Left ventricle myocardium inferior (tissue), 1 donor: ENCODE results near the gene SVIL. TPM values are rescaled to one million over a fixed set of nuclear protein-coding genes. Genes with fewer than 3 reads are reported as not detected.
A peak's percentile ranks its signal among the peaks of the same experiment; 100 is the strongest.
"Not testable (repeated sequence)": the region's sequence is repeated elsewhere in the genome, so short reads cannot be mapped to it uniquely, and the experiment has no call there.

Source experiments
- DNase-seq: peaks from one replicate; pipeline ENCODE4 v3.0.0-alpha.2; 2020
- H3K27ac ChIP-seq: fragments of 200-600 bp; replicated peaks from 2 replicates; pipeline ENCODE4 v1.8.0; 2021
- H3K27me3 ChIP-seq: fragments of 200-600 bp; 2 replicates; pipeline ENCODE4 v1.8.0; 2021; ENCODE audit warnings: low read depth
- H3K36me3 ChIP-seq: fragments of 200-600 bp; 2 replicates; pipeline ENCODE4 v1.8.0; 2021
- H3K4me1 ChIP-seq: fragments of 200-600 bp; 2 replicates; pipeline ENCODE4 v1.8.0; 2021
- H3K4me3 ChIP-seq: fragments of 200-600 bp; 2 replicates; pipeline ENCODE4 v1.8.0; 2021; ENCODE audit warnings: mild to moderate bottlenecking, moderate library complexity
- H3K9me3 ChIP-seq: fragments of 200-600 bp; replicated peaks from 2 replicates; pipeline ENCODE4 v1.8.0; 2021
- CTCF ChIP-seq: fragments of 200-600 bp; IDR thresholded peaks from 2 replicates; pipeline ENCODE4 v1.8.0; 2021; ENCODE audit warnings: antibody characterized with exemption, mild to moderate bottlenecking, borderline replicate concordance
- intact Hi-C: fragments of 100-400 bp; cut with micrococcal nuclease; formaldehyde crosslinking; loops from one replicate; pipeline ENCODE4 v1.11.0; 2022
- total RNA-seq: library from RNA; stranded (reverse); fragmentation: NEBNext Ultra II Directional; extraction: Animal tissue kit (Norgen Biotek cat#: 25700); gene quantifications from one replicate; pipeline ENCODE4 v1.2.1, GENCODE V29; 2021
- donor health status: DM: no; HTN: yes; CAD: no; lungs with severe emphysema.

Gene SVIL
- total RNA-seq, 1 donor from 2014 or later = 403 TPM

GRCh38 chr10:29557665-29558064 is 77.1 kb downstream of the SVIL start:
- Histone ChIP-seq H3K27me3 (no peaks in the 10 kb centered on the region), H3K4me3 (no peak overlapping the region), H3K36me3 (peaks cover 28% of the 10 kb centered on the region), H3K4me1 (peaks cover 59% of the 10 kb centered on the region), H3K9me3 (no peaks in the 10 kb centered on the region), H3K27ac (peak overlapping the region; percentile 23)
- intact Hi-C loops = no loop called here
- no peak for DNase-seq
- TF ChIP-seq CTCF = no peak

- H3K4me3 ChIP-seq = no peak overlapping the region
- H3K9me3 ChIP-seq = no peaks in the 10 kb centered on the region
- intact Hi-C loops = no loop called here
- peak overlapping the region; percentile 47 for H3K27ac ChIP-seq
- H3K36me3 ChIP-seq = peaks cover 41% of the 10 kb centered on the region
- H3K27me3 ChIP-seq = no peaks in the 10 kb centered on the region
- TF ChIP-seq CTCF = no peak
- no peak for DNase-seq
- H3K4me1 ChIP-seq = peaks cover 45% of the 10 kb centered on the region
Measured at GRCh38 chr10:29555746-29556481, 78.9 kb downstream of the SVIL start.

GRCh38 chr10:29555091-29555745 is 79.6 kb downstream of the SVIL start:
- H3K4me1 ChIP-seq = peaks cover 38% of the 10 kb centered on the region
- intact Hi-C loops = no loop called here
- no peak overlapping the region for H3K4me3 ChIP-seq
- H3K27ac ChIP-seq = peak overlapping the region; percentile 47
- no peaks in the 10 kb centered on the region for H3K9me3 ChIP-seq
- no peaks in the 10 kb centered on the region for H3K27me3 ChIP-seq
- no peak for DNase-seq
- H3K36me3 ChIP-seq = peaks cover 48% of the 10 kb centered on the region
- no peak for TF ChIP-seq CTCF

- Histone ChIP-seq H3K9me3 (no peaks in the 10 kb centered on the region), H3K27me3 (no peaks in the 10 kb centered on the region), H3K4me1 (peaks cover 32% of the 10 kb centered on the region), H3K36me3 (peaks cover 53% of the 10 kb centered on the region), H3K27ac (peak overlapping the region; percentile 47), H3K4me3 (no peak overlapping the region)
- intact Hi-C loops = no loop called here
- no peak for DNase-seq
- no peak for TF ChIP-seq CTCF
Measured at GRCh38 chr10:29554660-29555059, 80.1 kb downstream of the SVIL start.

- H3K36me3 ChIP-seq = peaks cover 53% of the 10 kb centered on the region
- H3K4me1 ChIP-seq = peaks cover 29% of the 10 kb centered on the region
- no peak for TF ChIP-seq CTCF
- no peak for DNase-seq
- intact Hi-C loops = no loop called here
- H3K9me3 ChIP-seq = no peaks in the 10 kb centered on the region
- no peaks in the 10 kb centered on the region for H3K27me3 ChIP-seq
- H3K4me3 ChIP-seq = no peak overlapping the region
- H3K27ac ChIP-seq = peak overlapping the region; percentile 43
Measured at GRCh38 chr10:29553544-29554250, 81.1 kb downstream of the SVIL start.

- peak overlapping the region; percentile 43 for H3K27ac ChIP-seq
- H3K36me3 ChIP-seq = peaks cover 53% of the 10 kb centered on the region
- H3K4me1 ChIP-seq = peaks cover 35% of the 10 kb centered on the region
- H3K9me3 ChIP-seq, H3K4me3 ChIP-seq, DNase-seq, H3K27me3 ChIP-seq, intact Hi-C loops: not testable (repeated sequence)
Measured at GRCh38 chr10:29553116-29553515, 81.7 kb downstream of the SVIL start.

- intact Hi-C loops, H3K4me3 ChIP-seq, H3K9me3 ChIP-seq, DNase-seq, H3K27me3 ChIP-seq, H3K27ac ChIP-seq: not testable (repeated sequence)
- H3K4me1 ChIP-seq = peaks cover 36% of the 10 kb centered on the region
- H3K36me3 ChIP-seq = peaks cover 45% of the 10 kb centered on the region
Measured at GRCh38 chr10:29549493-29549892, 85.3 kb downstream of the SVIL start.
